HepG2 (cell line): ENCODE measurements around the gene GPR33. TPM values are rescaled to one million over a fixed set of nuclear protein-coding genes. Genes with fewer than 3 reads are reported as not detected.

Experiments
- ASH2L ChIP-seq: fragments of 300-600, 200-600 bp; sonication (generic); IDR thresholded peaks from 2 replicates; pipeline ENCODE4 v1.7.0; 2017; ENCODE audit warnings: low read depth, mild to moderate bottlenecking, moderate library complexity, mixed read lengths, low read length; ENCODE audit not compliant: insufficient read length
- FOXA1 ChIP-seq, 2 experiments: fragments of 450-650 bp in 1 of 2; sonication (generic) in 1 of 2; formaldehyde crosslinking in 1 of 2; IDR thresholded peaks; 2 replicates each; pipeline versions ENCODE4 v1.4.0 to v1.6.1; 2016 to 2020; ENCODE audit warnings: missing genetic modification reagents in 1 of 2
- HINFP ChIP-seq: sonication (generic); formaldehyde crosslinking; IDR thresholded peaks from 2 replicates; pipeline ENCODE4 v1.4.0; 2020; ENCODE audit warnings: low read depth, mild to moderate bottlenecking, missing genetic modification reagents
- HOXA9 ChIP-seq: sonication (generic); formaldehyde crosslinking; IDR thresholded peaks from 2 replicates; pipeline ENCODE4 v1.8.1; 2022; ENCODE audit warnings: missing genetic modification reagents, mild to moderate bottlenecking, moderate library complexity, borderline replicate concordance
- KLF12 ChIP-seq: sonication (generic); formaldehyde crosslinking; IDR thresholded peaks from 2 replicates; pipeline ENCODE4 v1.4.0; 2020; ENCODE audit warnings: missing genetic modification reagents, borderline replicate concordance
- MLLT10 ChIP-seq: sonication (generic); formaldehyde crosslinking; IDR thresholded peaks from 2 replicates; pipeline ENCODE4 v1.4.0; 2020; ENCODE audit warnings: missing genetic modification reagents
- SIX4 ChIP-seq: sonication (generic); formaldehyde crosslinking; IDR thresholded peaks from 2 replicates; pipeline ENCODE4 v1.4.0; 2020; ENCODE audit warnings: missing genetic modification reagents
- SOX6 ChIP-seq, 2 experiments: fragments of 450-650 bp in 1 of 2; sonication (generic) in 1 of 2; formaldehyde crosslinking in 1 of 2; IDR thresholded peaks; 2 replicates each; pipeline versions ENCODE4 v1.4.0 to v1.6.1; 2017 to 2020; ENCODE audit warnings: antibody characterized with exemption in 1 of 2, mild to moderate bottlenecking in 1 of 2, missing genetic modification reagents in 1 of 2
- TRIM24 ChIP-seq: sonication (generic); formaldehyde crosslinking; IDR thresholded peaks from 2 replicates; pipeline ENCODE4 v1.8.0; 2022; ENCODE audit warnings: mild to moderate bottlenecking, missing genetic modification reagents
- ZBTB7A ChIP-seq: sonication (generic); formaldehyde crosslinking; IDR thresholded peaks from 2 replicates; pipeline ENCODE4 v1.8.0; 2022; ENCODE audit warnings: mild to moderate bottlenecking, missing genetic modification reagents
- ZKSCAN1 ChIP-seq: fragments of 150-350 bp; IDR thresholded peaks from 2 replicates; pipeline ENCODE4 v1.6.1; 2014; ENCODE audit warnings: low read length
- ZNF160 ChIP-seq: sonication (generic); formaldehyde crosslinking; IDR thresholded peaks from 2 replicates; pipeline ENCODE4 v1.8.0; 2022; ENCODE audit warnings: mild to moderate bottlenecking, inconsistent platforms, missing genetic modification reagents
- ZNF205 ChIP-seq: IDR thresholded peaks from 2 replicates; pipeline ENCODE4 v1.6.1; 2018; ENCODE audit warnings: missing biosample characterization, missing genetic modification reagents
- ZNF281 ChIP-seq: sonication (generic); formaldehyde crosslinking; IDR thresholded peaks from 2 replicates; pipeline ENCODE4 v1.4.0; 2020; ENCODE audit warnings: missing genetic modification reagents, borderline replicate concordance
- ZNF768 ChIP-seq: sonication (generic); formaldehyde crosslinking; IDR thresholded peaks from 2 replicates; pipeline ENCODE4 v1.4.0; 2020; ENCODE audit warnings: missing genetic modification reagents
- ZSCAN9 ChIP-seq: IDR thresholded peaks from 2 replicates; pipeline ENCODE4 v1.6.1; 2016; ENCODE audit warnings: borderline replicate concordance
- polyA plus RNA-seq, 8 experiments: library from polyadenylated mRNA; depleted of rRNA in 3 of 8; stranded (reverse) in 7 of 8; unstranded in 1 of 8; fragments of >200 nt; fragmentation: Illumina TruSeq in 4 of 8; extraction: Trizol in 4 of 8; gene quantifications; 2 replicates each; pipeline versions ENCODE4 v1.2.1 to v1.2.3, GENCODE V29; 2011 to 2016; ENCODE audit warnings: low read depth in 4 of 8, missing spikeins in 1 of 8, mixed read lengths in 1 of 8; ENCODE audit not compliant: insufficient read depth in 1 of 8
- total RNA-seq, 5 experiments: library from RNA; depleted of rRNA; stranded (reverse); fragments of >200 nt; fragmentation: Illumina TruSeq; extraction: Trizol; gene quantifications; 2 replicates each; pipeline ENCODE4 v1.2.3, GENCODE V29; 2016; ENCODE audit warnings: low read depth in 1 of 5
- TF ChIP-seq, protein P1 (sequence below): sonication (generic); formaldehyde crosslinking; IDR thresholded peaks from 2 replicates; pipeline ENCODE4 v1.5.1; 2020; ENCODE audit warnings: mild to moderate bottlenecking, missing genetic modification reagents
- TF ChIP-seq, protein P2 (sequence below): sonication (generic); formaldehyde crosslinking; IDR thresholded peaks from 2 replicates; pipeline ENCODE4 v1.8.1; 2023; ENCODE audit warnings: mild to moderate bottlenecking, inconsistent platforms, moderate library complexity, missing genetic modification reagents, borderline replicate concordance

GPR33 gene
- total and polyA plus RNA-seq, 2 of the 13 experiments (the other 11 are each of a cell fraction or from before 2014, with no cell fraction given): not detected

DNA sequence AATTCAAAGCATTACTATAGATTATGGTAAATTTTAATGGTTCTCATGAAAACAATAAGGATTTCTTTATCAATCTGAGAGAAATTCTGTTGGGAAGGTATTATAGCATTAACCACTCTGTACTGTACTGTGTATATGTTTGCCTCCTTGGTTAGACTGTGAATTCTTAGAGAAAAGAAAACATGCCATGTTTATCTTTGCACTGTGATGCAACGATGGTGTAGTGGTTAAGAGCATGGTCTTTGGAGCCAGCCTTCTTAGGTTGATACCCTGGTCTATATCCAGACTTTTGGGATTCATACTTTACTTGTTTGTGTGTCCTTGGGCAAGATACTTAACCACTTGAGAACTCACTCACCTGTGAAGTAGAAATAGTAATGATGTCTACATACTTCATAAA is 41.2 kb upstream of the GPR33 start (continued):
- no peak for TF ChIP-seq MLLT10
- no peak for TF ChIP-seq FOXA1 (IDR thresholded peaks at IDR 0.05)
- peak; percentile 90 for TF ChIP-seq FOXA1 (CRISPR knock-in tag; IDR thresholded peaks at IDR 0.05)
- no peak for TF ChIP-seq SIX4 (CRISPR knock-in tag)
- no peak for TF ChIP-seq ZNF160 (CRISPR knock-in tag)
- no peak for TF ChIP-seq ZSCAN9 (CRISPR knock-in tag)
- no peak for TF ChIP-seq SOX6 (IDR thresholded peaks at IDR 0.05)
- peak; percentile 29; the same call in 1 of the 2 replicates for TF ChIP-seq SOX6 (CRISPR knock-in tag; IDR thresholded peaks at IDR 0.05)
- TF ChIP-seq TRIM24 (CRISPR knock-in tag): 0 out of 2 replicates have a peak, but pooled peaks have one; percentile 52
- TF ChIP-seq, protein P1, sequence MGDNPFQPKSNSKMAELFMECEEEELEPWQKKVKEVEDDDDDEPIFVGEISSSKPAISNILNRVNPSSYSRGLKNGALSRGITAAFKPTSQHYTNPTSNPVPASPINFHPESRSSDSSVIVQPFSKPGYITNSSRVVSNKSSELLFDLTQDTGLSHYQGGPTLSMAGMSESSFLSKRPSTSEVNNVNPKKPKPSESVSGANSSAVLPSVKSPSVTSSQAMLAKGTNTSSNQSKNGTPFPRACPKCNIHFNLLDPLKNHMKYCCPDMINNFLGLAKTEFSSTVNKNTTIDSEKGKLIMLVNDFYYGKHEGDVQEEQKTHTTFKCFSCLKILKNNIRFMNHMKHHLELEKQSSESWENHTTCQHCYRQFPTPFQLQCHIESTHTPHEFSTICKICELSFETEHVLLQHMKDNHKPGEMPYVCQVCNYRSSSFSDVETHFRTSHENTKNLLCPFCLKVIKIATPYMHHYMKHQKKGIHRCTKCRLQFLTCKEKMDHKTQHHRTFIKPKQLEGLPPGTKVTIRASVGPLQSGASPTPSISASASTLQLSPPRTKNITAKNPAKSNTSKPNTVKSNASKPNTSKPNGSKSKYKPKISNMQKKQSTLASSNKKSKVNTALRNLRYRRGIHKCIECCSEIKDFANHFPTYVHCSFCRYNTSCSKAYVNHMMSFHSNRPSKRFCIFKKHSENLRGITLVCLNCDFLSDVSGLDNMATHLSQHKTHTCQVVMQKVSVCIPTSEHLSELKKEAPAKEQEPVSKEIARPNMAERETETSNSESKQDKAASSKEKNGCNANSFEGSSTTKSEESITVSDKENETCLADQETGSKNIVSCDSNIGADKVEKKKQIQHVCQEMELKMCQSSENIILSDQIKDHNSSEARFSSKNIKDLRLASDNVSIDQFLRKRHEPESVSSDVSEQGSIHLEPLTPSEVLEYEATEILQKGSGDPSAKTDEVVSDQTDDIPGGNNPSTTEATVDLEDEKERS (CRISPR knock-in tag): no peak
- TF ChIP-seq ZKSCAN1: no peak
- TF ChIP-seq ZBTB7A (CRISPR knock-in tag): no peak
- TF ChIP-seq ZNF768 (CRISPR knock-in tag): no peak
- TF ChIP-seq ZNF205: 0 out of 2 replicates have a peak, but pooled peaks have one; percentile 37
- TF ChIP-seq HOXA9: no peak
- no peak for TF ChIP-seq KLF12
- TF ChIP-seq ASH2L: no peak
- TF ChIP-seq ZNF281 (CRISPR knock-in tag): no peak
- no peak for TF ChIP-seq HINFP
- TF ChIP-seq, protein P2, sequence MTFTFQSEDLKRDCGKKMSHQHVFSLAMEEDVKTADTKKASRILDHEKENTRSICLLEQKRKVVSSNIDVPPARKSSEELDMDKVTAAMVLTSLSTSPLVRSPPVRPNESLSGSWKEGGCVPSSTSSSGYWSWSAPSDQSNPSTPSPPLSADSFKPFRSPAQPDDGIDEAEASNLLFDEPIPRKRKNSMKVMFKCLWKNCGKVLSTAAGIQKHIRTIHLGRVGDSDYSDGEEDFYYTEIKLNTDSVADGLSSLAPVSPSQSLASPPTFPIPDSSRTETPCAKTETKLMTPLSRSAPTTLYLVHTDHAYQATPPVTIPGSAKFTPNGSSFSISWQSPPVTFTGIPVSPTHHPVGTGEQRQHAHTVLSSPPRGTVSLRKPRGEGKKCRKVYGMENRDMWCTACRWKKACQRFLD: no peak
